HUDEP-2 (cell line): ENCODE data around the gene APOA4.
A peak's percentile ranks its signal among the peaks of the same experiment; 100 is the strongest.

ENCODE experiments used
- DNase-seq, 76 experiments: peaks; one replicate each; lab custom pipeline; 2025; ENCODE audit not compliant: unreplicated experiment in 76 of 76; lab: John Stamatoyannopoulos, UW

Gene APOA4

GRCh38 chr11:116831790-116832349 lies 8.8 kb upstream of the APOA4 start:
- DNase-seq = no peak

- DNase-seq = no peak
These were observed 7.2 kb upstream of the APOA4 start for GRCh38 chr11:116830184-116830912.

GRCh38 chr11:116829525-116830183 lies 6.5 kb upstream of the APOA4 start, which contains the start of gene APOC3:
Gene APOC3 (plus strand): TSS chr11:116829907. CDS start chr11:116830583, 676 bp downstream.
- DNase-seq = no peak

GRCh38 chr11:116828632-116829524 lies 5.8 kb upstream of the APOA4 start:
- peak in 5 of 76 experiments; percentile 7 to 32 (median 11) for DNase-seq

GRCh38 chr11:116827461-116827860 lies 4.4 kb upstream of the APOA4 start:
- no peak for DNase-seq

- no peak for DNase-seq
These were observed 3.8 kb upstream of the APOA4 start for GRCh38 chr11:116826751-116827431.

- no peak for DNase-seq
These were observed 3.0 kb upstream of the APOA4 start for GRCh38 chr11:116825854-116826750.

GRCh38 chr11:116825434-116825833 lies 2.3 kb upstream of the APOA4 start:
- no peak for DNase-seq

- DNase-seq = no peak
These were observed 529 bp downstream of the APOA4 start for GRCh38 chr11:116822575-116822974.

- DNase-seq = no peak
These were observed 1.8 kb downstream of the APOA4 start for GRCh38 chr11:116821050-116821918.

GRCh38 chr11:116819049-116819448 lies 4.1 kb downstream of the APOA4 start:
- no peak for DNase-seq

GRCh38 chr11:116814502-116814901 lies 8.6 kb downstream of the APOA4 start:
- DNase-seq = no peak

GRCh38 chr11:116813781-116814471 lies 9.2 kb downstream of the APOA4 start:
- peak in 2 of 76 experiments; percentile 15 to 27 for DNase-seq

- DNase-seq = no peak
These were observed 9.9 kb downstream of the APOA4 start for GRCh38 chr11:116813170-116813569.

GRCh38 chr11:116812109-116812508 lies 11.0 kb downstream of the APOA4 start:
- no peak for DNase-seq

GRCh38 chr11:116811194-116811593 lies 11.9 kb downstream of the APOA4 start:
- no peak for DNase-seq

- no peak for DNase-seq
These were observed 14.6 kb downstream of the APOA4 start for GRCh38 chr11:116808262-116809175.
